HCT116 (cell line): ENCODE measurements around the gene TAF3. TPM values are rescaled to one million over a fixed set of nuclear protein-coding genes. Genes with fewer than 3 reads are reported as not detected.

Experiments
- ATAC-seq: fragments of 200-7000 bp; cut with Tn5 transposase; 2 replicates; pipeline ENCODE4 v1.9.1; 2020; ENCODE audit warnings: mild to moderate bottlenecking, moderate library complexity
- BruUV-seq: library from RNA; stranded (reverse); fragments of 400-500 nt; replicated peaks from 2 replicates; lab custom pipeline; 2021; lab: Mats Ljungman, UMichigan
- CTCF ChIA-PET: fragments of 300-600 bp; sonication (Branson Sonifier 250); formaldehyde crosslinking; loops from one replicate; lab custom pipeline; 2021; ENCODE audit warnings: antibody characterized with exemption; lab: Charles Lee
- POLR2A ChIA-PET: fragments of 300-600, 350-600 bp; sonication (Branson Sonifier 250); formaldehyde crosslinking; loops from one replicate; lab custom pipeline; 2021; ENCODE audit warnings: antibody characterized with exemption; lab: Charles Lee
- RAD21 ChIA-PET, 2 experiments: fragments of 300-600 bp; sonication (Branson Sonifier 250); formaldehyde crosslinking; loops; one replicate each; lab custom pipeline; 2023; ENCODE audit warnings: low total read pairs in 2 of 2; ENCODE audit not compliant: uncharacterized antibody in 2 of 2, unreplicated experiment in 2 of 2, low non-redundant PET in 1 of 2; lab: Charles Lee
- DNase-seq: peaks from one replicate; pipeline ENCODE4 v3.0.0-alpha.2; 2010; ENCODE audit warnings: low read depth, low spot score
- H2AFZ ChIP-seq: fragments of 200-600 bp; shearing (Covaris generic), sonication (generic); 2 replicates; pipeline ENCODE4 v1.6.1; 2017; ENCODE audit warnings: low read depth, mixed run types, mixed read lengths, antibody characterized with exemption, low read length; ENCODE audit not compliant: poor library complexity, severe bottlenecking
- H3K27ac ChIP-seq: 2 replicates; pipeline ENCODE4 v1.5.1; 2012; ENCODE audit warnings: low read depth, low read length
- H3K27me3 ChIP-seq: fragments of 200-600 bp; sonication (generic); 2 replicates; pipeline ENCODE4 v1.6.1; 2016; ENCODE audit warnings: mixed run types, low read length, mixed read lengths; ENCODE audit not compliant: insufficient read depth
- H3K36me3 ChIP-seq, 2 experiments: fragments of 200-500 bp in 1 of 2; fragments of 200-600 bp in 1 of 2; sonication (Bioruptor generic) in 1 of 2; sonication (generic) in 1 of 2; 2 replicates each; pipeline versions ENCODE4 v1.5.1 to v1.6.1; 2014 to 2016; ENCODE audit warnings: low read length in 2 of 2, inconsistent platforms in 1 of 2, mixed read lengths in 1 of 2, mixed run types in 1 of 2; ENCODE audit not compliant: insufficient read depth in 2 of 2, control insufficient read depth in 1 of 2
- H3K4me1 ChIP-seq, 2 experiments: fragments of 200-600 bp in 1 of 2; sonication (generic) in 1 of 2; 2 replicates each; pipeline versions ENCODE4 v1.5.1 to v1.6.1; 2012 to 2017; ENCODE audit warnings: low read length in 2 of 2, inconsistent platforms in 1 of 2, mild to moderate bottlenecking in 1 of 2, mixed read lengths in 1 of 2, mixed run types in 1 of 2, moderate library complexity in 1 of 2; ENCODE audit not compliant: insufficient read depth in 2 of 2, control insufficient read depth in 1 of 2
- H3K4me2 ChIP-seq: fragments of 200-600 bp; sonication (generic); 2 replicates; pipeline ENCODE4 v1.6.1; 2017; ENCODE audit warnings: mixed run types, low read length, mixed read lengths
- H3K4me3 ChIP-seq, 2 experiments: fragments of 200-600 bp in 1 of 2; sonication (generic) in 1 of 2; replicated peaks in 1 of 2; 2 replicates each; pipeline ENCODE4 v1.5.1; 2011 to 2016; ENCODE audit warnings: low read length in 2 of 2, control low read depth in 1 of 2, low read depth in 1 of 2, mild to moderate bottlenecking in 1 of 2, mixed read lengths in 1 of 2, mixed run types in 1 of 2
- H3K79me2 ChIP-seq: fragments of 200-600 bp; sonication (generic); 2 replicates; pipeline ENCODE4 v1.6.1; 2017; ENCODE audit warnings: mild to moderate bottlenecking, mixed run types, low read length, moderate library complexity, mixed read lengths; ENCODE audit not compliant: insufficient read depth
- H3K9ac ChIP-seq: fragments of 200-600 bp; sonication (generic); 2 replicates; pipeline ENCODE4 v1.6.1; 2016; ENCODE audit warnings: low read length, mixed read lengths
- H3K9me2 ChIP-seq: fragments of 200-600 bp; sonication (generic), shearing (Covaris generic); 2 replicates; pipeline ENCODE4 v1.6.1; 2017; ENCODE audit warnings: mixed run types, mild to moderate bottlenecking, moderate library complexity; ENCODE audit not compliant: insufficient read depth
- H3K9me3 ChIP-seq, 2 experiments: fragments of 200-500 bp in 1 of 2; fragments of 200-600 bp in 1 of 2; sonication (Bioruptor generic) in 1 of 2; sonication (generic) in 1 of 2; 2 replicates each; pipeline ENCODE4 v1.6.1; 2014 to 2017; ENCODE audit warnings: low read length in 2 of 2, mixed read lengths in 2 of 2, inconsistent platforms in 1 of 2, low read depth in 1 of 2, mild to moderate bottlenecking in 1 of 2, mixed run types in 1 of 2, moderate library complexity in 1 of 2; ENCODE audit not compliant: control insufficient read depth in 1 of 2, insufficient read depth in 1 of 2
- H4K20me1 ChIP-seq: fragments of 200-600 bp; sonication (generic), shearing (Covaris generic); 2 replicates; pipeline ENCODE4 v1.6.1; 2017; ENCODE audit warnings: mixed run types, mild to moderate bottlenecking, moderate library complexity; ENCODE audit not compliant: insufficient read depth
- CBX3 ChIP-seq: IDR thresholded peaks from 2 replicates; pipeline ENCODE4 v1.6.1; 2012; ENCODE audit warnings: low read depth
- CEBPB ChIP-seq: IDR thresholded peaks from 2 replicates; pipeline ENCODE4 v1.6.1; 2012; ENCODE audit warnings: low read depth
- EGR1 ChIP-seq: IDR thresholded peaks from 2 replicates; pipeline ENCODE4 v1.6.1; 2012; ENCODE audit warnings: low read depth
- JUND ChIP-seq: IDR thresholded peaks from 2 replicates; pipeline ENCODE4 v1.6.1; 2012
- RAD21 ChIP-seq: IDR thresholded peaks from 2 replicates; pipeline ENCODE4 v1.6.1; 2012; ENCODE audit warnings: low read depth, mild to moderate bottlenecking
- REST ChIP-seq: IDR thresholded peaks from 2 replicates; pipeline ENCODE4 v1.6.1; 2012; ENCODE audit warnings: low read depth
- SP1 ChIP-seq: IDR thresholded peaks from 2 replicates; pipeline ENCODE4 v1.6.1; 2012; ENCODE audit warnings: low read depth
- ZNF274 ChIP-seq: fragments of 200-500 bp; sonication (Bioruptor generic); IDR thresholded peaks from 2 replicates; pipeline ENCODE4 v1.6.1; 2014; ENCODE audit warnings: mild to moderate bottlenecking, low read depth, low read length, inconsistent platforms
- intact Hi-C: fragments of 100-400 bp; cut with micrococcal nuclease; formaldehyde crosslinking; loops from 2 replicates; pipeline ENCODE4 v1.10.0; 2022
- total RNA-seq: library from RNA; stranded (reverse); gene quantifications from one replicate; pipeline ENCODE4 v1.2.1, GENCODE V29; 2021; ENCODE audit not compliant: unreplicated experiment
- TF ChIP-seq, protein P1 (sequence below): IDR thresholded peaks from 2 replicates; pipeline ENCODE4 v1.6.1; 2011; ENCODE audit warnings: mild to moderate bottlenecking, low read length, moderate library complexity; ENCODE audit not compliant: insufficient replicate concordance; ENCODE audit errors: extremely low read depth

Gene TAF3
- total RNA-seq, 1 experiment from 2014 or later: 8.0 TPM

- H3K4me2 ChIP-seq: no peak overlapping the region
- no peaks in the 10 kb centered on the region for H3K4me1 ChIP-seq
- H3K9me2 ChIP-seq: no peaks in the 10 kb centered on the region
- DNase-seq: no peak
- H3K27me3 ChIP-seq: no peaks in the 10 kb centered on the region
- intact Hi-C loops: no loop called here
- TF ChIP-seq CEBPB (no peak), EGR1 (no peak), ZNF274 (no peak), JUND (no peak), SP1 (no peak), REST (no peak), CBX3 (no peak), RAD21 (no peak)
- TF ChIP-seq, protein P1, sequence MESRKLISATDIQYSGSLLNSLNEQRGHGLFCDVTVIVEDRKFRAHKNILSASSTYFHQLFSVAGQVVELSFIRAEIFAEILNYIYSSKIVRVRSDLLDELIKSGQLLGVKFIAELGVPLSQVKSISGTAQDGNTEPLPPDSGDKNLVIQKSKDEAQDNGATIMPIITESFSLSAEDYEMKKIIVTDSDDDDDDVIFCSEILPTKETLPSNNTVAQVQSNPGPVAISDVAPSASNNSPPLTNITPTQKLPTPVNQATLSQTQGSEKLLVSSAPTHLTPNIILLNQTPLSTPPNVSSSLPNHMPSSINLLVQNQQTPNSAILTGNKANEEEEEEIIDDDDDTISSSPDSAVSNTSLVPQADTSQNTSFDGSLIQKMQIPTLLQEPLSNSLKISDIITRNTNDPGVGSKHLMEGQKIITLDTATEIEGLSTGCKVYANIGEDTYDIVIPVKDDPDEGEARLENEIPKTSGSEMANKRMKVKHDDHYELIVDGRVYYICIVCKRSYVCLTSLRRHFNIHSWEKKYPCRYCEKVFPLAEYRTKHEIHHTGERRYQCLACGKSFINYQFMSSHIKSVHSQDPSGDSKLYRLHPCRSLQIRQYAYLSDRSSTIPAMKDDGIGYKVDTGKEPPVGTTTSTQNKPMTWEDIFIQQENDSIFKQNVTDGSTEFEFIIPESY: no peak
- BruUV-seq: no TSS peak
- H4K20me1 ChIP-seq: no peaks in the 10 kb centered on the region; the same call in 1 of the 2 replicates
- H3K27ac ChIP-seq: no peak overlapping the region
- H3K4me3 ChIP-seq: no peak overlapping the region
- H3K9me3 ChIP-seq: no peaks in the 10 kb centered on the region
- H3K36me3 ChIP-seq: no peaks in the 10 kb centered on the region
- H3K9ac ChIP-seq: no peak overlapping the region
- no peak overlapping the region for H2AFZ ChIP-seq
- ATAC-seq: no peak
- CTCF ChIA-PET: no interaction called here
- no peaks in the 10 kb centered on the region for H3K79me2 ChIP-seq
- POLR2A ChIA-PET: no interaction called here
- RAD21 ChIA-PET: no interaction called here
These were observed 161.9 kb downstream of the TAF3 start for GRCh38 chr10:7980196-7980595.
